ENCODE measurements around the gene PLXNA4. TPM values are rescaled to one million over a fixed set of nuclear protein-coding genes. Genes with fewer than 3 reads are reported as not detected.

Gene PLXNA4
- total RNA-seq, 1 donor from 2014 or later = 3.3 TPM

DNA sequence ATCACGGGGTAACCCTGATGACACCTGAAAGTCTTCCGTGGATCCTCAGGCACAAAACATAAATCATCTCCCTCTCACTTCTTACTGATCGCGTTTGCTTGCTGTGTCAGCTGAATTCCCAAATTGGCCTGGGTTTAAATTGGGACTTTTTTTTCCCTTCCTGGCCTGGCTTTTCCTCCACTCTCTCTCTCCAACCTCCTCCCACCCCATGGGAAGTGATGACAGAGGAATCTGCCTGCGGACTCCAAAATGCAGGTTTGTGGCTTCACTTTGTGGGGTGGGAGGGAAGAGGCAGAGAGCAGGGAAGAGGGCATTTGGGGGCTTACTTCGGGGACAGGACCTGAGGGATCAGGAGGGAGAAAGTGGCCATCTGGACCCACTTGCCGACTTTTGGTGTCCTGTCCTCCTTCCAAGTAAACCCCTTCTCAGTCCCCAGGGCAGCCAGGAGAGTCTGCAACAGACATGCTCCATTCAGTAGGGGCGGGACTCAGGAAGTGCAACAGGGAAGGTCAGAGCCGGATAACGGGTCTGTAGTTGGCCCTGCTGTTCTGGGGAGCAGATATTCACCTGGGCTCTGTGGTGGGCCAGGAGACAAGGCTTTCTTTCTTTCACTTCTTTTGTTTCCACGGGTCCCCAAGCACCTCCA, 172.7 kb downstream of the PLXNA4 start:
- Histone ChIP-seq H2AFZ (ENCODE audit: low read depth, low read length) (no peak overlapping the region), H4K20me1 (ENCODE audit: insufficient read depth, low read length) (no peaks in the 10 kb centered on the region), H3K9ac (ENCODE audit: low read length) (peak overlapping the region; percentile 15), H3K9me3 (ENCODE audit: insufficient read depth, low read depth, low read length) (no peaks in the 10 kb centered on the region), H3K27ac (ENCODE audit: low read depth, low read length) (peak overlapping the region; percentile 31), H3K79me2 (ENCODE audit: insufficient read depth, low read length) (no peaks in the 10 kb centered on the region), H3K36me3 (ENCODE audit: insufficient read depth, low read length) (no peaks in the 10 kb centered on the region), H3K4me3 (ENCODE audit: insufficient read depth, low read depth, low read length) (no peak overlapping the region), H3K4me1 (ENCODE audit: insufficient read depth, low read length) (peaks cover 33% of the 10 kb centered on the region), H3K4me2 (ENCODE audit: low read length) (peak overlapping the region; percentile 66), H3K27me3 (ENCODE audit: insufficient read depth, low read length) (no peaks in the 10 kb centered on the region)
- H3K27ac Mint-ChIP-seq (ENCODE audit: unreplicated experiment) = peak overlapping the region; percentile 53
- no peaks in the 10 kb centered on the region for H3K36me3 Mint-ChIP-seq (ENCODE audit: low read depth, unreplicated experiment)
- TF ChIP-seq, protein P1, sequence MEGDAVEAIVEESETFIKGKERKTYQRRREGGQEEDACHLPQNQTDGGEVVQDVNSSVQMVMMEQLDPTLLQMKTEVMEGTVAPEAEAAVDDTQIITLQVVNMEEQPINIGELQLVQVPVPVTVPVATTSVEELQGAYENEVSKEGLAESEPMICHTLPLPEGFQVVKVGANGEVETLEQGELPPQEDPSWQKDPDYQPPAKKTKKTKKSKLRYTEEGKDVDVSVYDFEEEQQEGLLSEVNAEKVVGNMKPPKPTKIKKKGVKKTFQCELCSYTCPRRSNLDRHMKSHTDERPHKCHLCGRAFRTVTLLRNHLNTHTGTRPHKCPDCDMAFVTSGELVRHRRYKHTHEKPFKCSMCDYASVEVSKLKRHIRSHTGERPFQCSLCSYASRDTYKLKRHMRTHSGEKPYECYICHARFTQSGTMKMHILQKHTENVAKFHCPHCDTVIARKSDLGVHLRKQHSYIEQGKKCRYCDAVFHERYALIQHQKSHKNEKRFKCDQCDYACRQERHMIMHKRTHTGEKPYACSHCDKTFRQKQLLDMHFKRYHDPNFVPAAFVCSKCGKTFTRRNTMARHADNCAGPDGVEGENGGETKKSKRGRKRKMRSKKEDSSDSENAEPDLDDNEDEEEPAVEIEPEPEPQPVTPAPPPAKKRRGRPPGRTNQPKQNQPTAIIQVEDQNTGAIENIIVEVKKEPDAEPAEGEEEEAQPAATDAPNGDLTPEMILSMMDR (IDR thresholded peaks at IDR 0.05; ENCODE audit: insufficient read depth, low read depth, low read length) = no peak
- TF ChIP-seq EZH2 (IDR thresholded peaks at IDR 0.05; ENCODE audit: insufficient read depth, low read length) = no peak
- no peak for DNase-seq (ENCODE audit: low read depth)
- H3K4me1 Mint-ChIP-seq (ENCODE audit: low read depth, unreplicated experiment) = peaks cover 8% of the 10 kb centered on the region
- no peak overlapping the region for H3K4me3 Mint-ChIP-seq (ENCODE audit: unreplicated experiment)
- H3K9me3 Mint-ChIP-seq (ENCODE audit: unreplicated experiment) = no peaks in the 10 kb centered on the region
- peaks cover 24% of the 10 kb centered on the region for H3K27me3 Mint-ChIP-seq (ENCODE audit: low read depth, unreplicated experiment)
- FAIRE-seq = no peak

DNA sequence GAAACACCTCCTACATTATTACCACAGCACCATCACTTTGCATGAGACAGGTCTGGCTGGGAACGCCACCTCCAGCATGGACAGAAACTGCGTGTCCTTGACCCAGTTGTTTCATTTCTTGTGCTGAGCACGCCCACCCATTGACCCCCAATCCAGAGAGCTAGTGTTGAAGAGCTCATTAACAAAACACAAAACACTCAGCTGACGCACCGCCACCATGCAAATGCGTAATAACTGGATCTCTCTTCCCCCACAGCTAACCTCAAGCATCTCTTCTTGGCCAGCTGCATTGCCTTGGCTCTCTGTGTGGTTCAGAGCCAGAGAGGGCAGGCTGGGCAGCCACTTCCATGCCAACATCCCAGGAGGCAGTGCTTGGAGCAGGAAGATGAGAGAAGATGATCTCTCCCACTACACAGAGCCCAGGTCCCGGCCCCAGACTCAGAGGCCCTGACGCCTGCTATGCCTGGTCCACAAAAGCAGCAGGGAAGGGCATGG, 173.5 kb downstream of the PLXNA4 start:
- Histone ChIP-seq H4K20me1 (ENCODE audit: insufficient read depth, low read length) (no peaks in the 10 kb centered on the region), H3K27me3 (ENCODE audit: insufficient read depth, low read length) (no peaks in the 10 kb centered on the region), H3K4me2 (ENCODE audit: low read length) (peak overlapping the region; percentile 66), H3K4me1 (ENCODE audit: insufficient read depth, low read length) (peaks cover 33% of the 10 kb centered on the region), H3K9me3 (ENCODE audit: insufficient read depth, low read depth, low read length) (no peaks in the 10 kb centered on the region), H2AFZ (ENCODE audit: low read depth, low read length) (peak overlapping the region; percentile 9), H3K36me3 (ENCODE audit: insufficient read depth, low read length) (no peaks in the 10 kb centered on the region), H3K79me2 (ENCODE audit: insufficient read depth, low read length) (no peaks in the 10 kb centered on the region), H3K9ac (ENCODE audit: low read length) (peak overlapping the region; percentile 54), H3K27ac (ENCODE audit: low read depth, low read length) (peak overlapping the region; percentile 31), H3K4me3 (ENCODE audit: insufficient read depth, low read depth, low read length) (no peak overlapping the region)
- Mint-ChIP-seq H3K27ac (ENCODE audit: unreplicated experiment) (no peak overlapping the region), H3K4me3 (ENCODE audit: unreplicated experiment) (no peak overlapping the region), H3K36me3 (ENCODE audit: low read depth, unreplicated experiment) (no peaks in the 10 kb centered on the region), H3K4me1 (ENCODE audit: low read depth, unreplicated experiment) (peaks cover 8% of the 10 kb centered on the region), H3K27me3 (ENCODE audit: low read depth, unreplicated experiment) (peaks cover 29% of the 10 kb centered on the region), H3K9me3 (ENCODE audit: unreplicated experiment) (no peaks in the 10 kb centered on the region)
- DNase-seq (ENCODE audit: low read depth) (peak; percentile 97), FAIRE-seq (no peak)
- TF ChIP-seq, protein P1 (IDR thresholded peaks at IDR 0.05; ENCODE audit: insufficient read depth, low read depth, low read length) = no peak
- TF ChIP-seq EZH2 (IDR thresholded peaks at IDR 0.05; ENCODE audit: insufficient read depth, low read length) = no peak

DNA sequence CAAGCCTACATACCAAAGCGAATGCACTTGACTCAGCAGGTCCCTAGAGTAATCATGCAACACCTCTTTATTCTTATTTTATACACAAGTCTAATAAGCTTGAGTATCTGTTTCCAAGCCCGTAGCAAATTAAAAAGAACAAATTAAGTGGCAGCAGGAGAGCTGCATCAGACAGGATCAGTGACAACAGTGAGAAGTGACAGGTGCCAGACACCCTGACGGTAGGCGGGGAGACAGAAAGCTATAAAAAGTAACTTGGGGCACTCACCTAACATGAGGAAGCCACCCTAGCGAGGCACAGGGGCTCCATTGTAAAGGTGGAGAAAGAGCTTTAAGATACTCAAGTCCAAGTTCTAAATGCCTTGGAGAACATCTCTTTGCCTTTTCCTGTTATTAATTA, 174.2 kb downstream of the PLXNA4 start:
- Histone ChIP-seq H3K4me3 (ENCODE audit: insufficient read depth, low read depth, low read length) (no peak overlapping the region), H3K27me3 (ENCODE audit: insufficient read depth, low read length) (no peaks in the 10 kb centered on the region), H3K4me2 (ENCODE audit: low read length) (peak overlapping the region; percentile 66), H3K9ac (ENCODE audit: low read length) (peak overlapping the region; percentile 54), H4K20me1 (ENCODE audit: insufficient read depth, low read length) (no peaks in the 10 kb centered on the region), H2AFZ (ENCODE audit: low read depth, low read length) (no peak overlapping the region), H3K9me3 (ENCODE audit: insufficient read depth, low read depth, low read length) (no peaks in the 10 kb centered on the region), H3K36me3 (ENCODE audit: insufficient read depth, low read length) (no peaks in the 10 kb centered on the region), H3K27ac (ENCODE audit: low read depth, low read length) (no peak overlapping the region), H3K79me2 (ENCODE audit: insufficient read depth, low read length) (no peaks in the 10 kb centered on the region), H3K4me1 (ENCODE audit: insufficient read depth, low read length) (peaks cover 33% of the 10 kb centered on the region)
- FAIRE-seq (no peak), DNase-seq (ENCODE audit: low read depth) (no peak)
- H3K4me3 Mint-ChIP-seq (ENCODE audit: unreplicated experiment) = no peak overlapping the region
- no peak overlapping the region for H3K27ac Mint-ChIP-seq (ENCODE audit: unreplicated experiment)
- peaks cover 8% of the 10 kb centered on the region for H3K4me1 Mint-ChIP-seq (ENCODE audit: low read depth, unreplicated experiment)
- no peaks in the 10 kb centered on the region for H3K9me3 Mint-ChIP-seq (ENCODE audit: unreplicated experiment)
- H3K27me3 Mint-ChIP-seq (ENCODE audit: low read depth, unreplicated experiment) = peaks cover 33% of the 10 kb centered on the region
- TF ChIP-seq, protein P1 (IDR thresholded peaks at IDR 0.05; ENCODE audit: insufficient read depth, low read depth, low read length) = no peak
- TF ChIP-seq EZH2 (IDR thresholded peaks at IDR 0.05; ENCODE audit: insufficient read depth, low read length) = no peak
- no peaks in the 10 kb centered on the region for H3K36me3 Mint-ChIP-seq (ENCODE audit: low read depth, unreplicated experiment)

Measured in astrocyte (in vitro differentiated cells and primary cell).